ENCODE results near the gene RAD51. TPM values are rescaled to one million over a fixed set of nuclear protein-coding genes. Genes with fewer than 3 reads are reported as not detected.

RAD51 gene
- total RNA-seq, 1 donor from 2014 or later = 29.2 TPM

DNA sequence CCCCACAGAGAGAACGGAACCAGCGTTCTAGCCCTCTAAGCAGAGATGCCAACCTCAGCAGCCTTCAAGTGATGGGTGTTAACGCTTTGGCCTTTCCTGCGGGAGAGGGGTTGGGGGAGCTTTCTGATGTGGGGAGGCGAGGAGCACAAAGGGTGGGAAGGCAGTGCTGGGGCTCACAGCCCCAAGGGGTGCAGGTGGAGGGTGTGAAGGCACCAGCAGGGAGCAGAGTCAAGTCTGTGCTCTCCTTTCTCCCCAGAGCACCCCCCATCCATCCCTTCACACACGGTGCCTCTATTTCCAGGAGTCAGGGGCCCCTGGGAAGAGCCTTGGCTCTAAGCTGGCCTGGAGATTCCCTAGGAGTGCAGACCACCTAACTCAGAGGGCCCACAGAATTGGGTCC, 78.9 kb downstream of the RAD51 start:
- Mint-ChIP-seq H3K9me3 (no peaks in the 10 kb centered on the region), H3K27me3 (ENCODE audit: low read depth) (no peaks in the 10 kb centered on the region), H3K4me1 (no peaks in the 10 kb centered on the region), H3K4me3 (no peak overlapping the region), H3K27ac (ENCODE audit: unreplicated experiment) (no peak overlapping the region), H3K36me3 (ENCODE audit: low read depth) (no peaks in the 10 kb centered on the region)
- no peak for DNase-seq (ENCODE audit: low read depth, low spot score)
- TF ChIP-seq CTCF (conservative IDR thresholded peaks at IDR 0.05) = no peak

GRCh38 chr15:40775007-40775406, 80.0 kb downstream of the RAD51 start:
- Mint-ChIP-seq H3K36me3 (ENCODE audit: low read depth) (no peaks in the 10 kb centered on the region), H3K27ac (ENCODE audit: unreplicated experiment) (no peak overlapping the region), H3K27me3 (ENCODE audit: low read depth) (no peaks in the 10 kb centered on the region), H3K4me1 (no peaks in the 10 kb centered on the region), H3K4me3 (no peak overlapping the region), H3K9me3 (no peaks in the 10 kb centered on the region)
- no peak for TF ChIP-seq CTCF (conservative IDR thresholded peaks at IDR 0.05)
- DNase-seq (ENCODE audit: low read depth, low spot score) = no peak

- Mint-ChIP-seq H3K36me3 (ENCODE audit: low read depth) (no peaks in the 10 kb centered on the region), H3K9me3 (no peaks in the 10 kb centered on the region), H3K4me1 (no peaks in the 10 kb centered on the region), H3K27me3 (ENCODE audit: low read depth) (no peaks in the 10 kb centered on the region), H3K4me3 (no peak overlapping the region), H3K27ac (ENCODE audit: unreplicated experiment) (no peak overlapping the region)
- DNase-seq (ENCODE audit: low read depth, low spot score) = no peak
- TF ChIP-seq CTCF (conservative IDR thresholded peaks at IDR 0.05) = no peak
These were observed 81.0 kb downstream of the RAD51 start for GRCh38 chr15:40775740-40776536.

DNA sequence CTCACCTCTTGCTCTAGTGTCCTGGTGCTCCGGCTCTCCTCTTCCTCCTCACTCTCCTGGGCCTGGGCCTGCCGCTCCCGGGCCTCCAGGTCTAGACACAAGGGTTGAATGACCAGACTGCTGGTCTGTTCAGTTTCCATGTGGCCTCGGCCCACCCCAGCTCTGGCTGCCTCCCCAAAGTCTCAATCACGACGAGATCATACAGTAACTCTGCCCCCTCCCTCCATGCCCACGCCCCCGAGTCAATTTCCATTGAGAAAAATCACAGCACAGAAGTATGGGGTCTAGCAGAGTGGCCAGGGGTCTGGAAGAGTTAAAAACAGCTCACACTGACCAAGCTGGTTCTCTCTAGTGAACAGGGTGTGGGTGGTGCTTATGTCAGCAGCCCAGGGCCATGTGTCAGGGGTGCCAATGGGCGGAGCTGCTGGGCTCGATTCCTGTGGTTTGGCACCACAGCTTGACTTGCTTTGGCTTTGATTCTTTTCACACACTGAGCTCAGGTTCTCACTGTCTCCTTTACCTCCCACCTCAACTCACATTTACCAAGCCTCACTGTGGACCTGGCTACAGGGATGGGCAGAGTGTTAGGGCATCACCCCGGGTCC, 81.7 kb downstream of the RAD51 start:
- H3K9me3 Mint-ChIP-seq = no peaks in the 10 kb centered on the region
- no peaks in the 10 kb centered on the region for H3K27me3 Mint-ChIP-seq (ENCODE audit: low read depth)
- peak overlapping the region; percentile 84 for H3K27ac Mint-ChIP-seq (ENCODE audit: unreplicated experiment)
- no peaks in the 10 kb centered on the region for H3K4me1 Mint-ChIP-seq
- H3K4me3 Mint-ChIP-seq = no peak overlapping the region
- TF ChIP-seq CTCF (conservative IDR thresholded peaks at IDR 0.05) = no peak
- no peak for DNase-seq (ENCODE audit: low read depth, low spot score)
- no peaks in the 10 kb centered on the region for H3K36me3 Mint-ChIP-seq (ENCODE audit: low read depth)

Other genes with a start within 250 kb of the RAD51 start
- 32.9 and 37.1 TPM in 2 replicates for gene CHST14, start 224.2 kb upstream of the RAD51 start, total RNA-seq
- 19.2 and 19.9 TPM in 2 replicates for gene CCDC32, start 130.1 kb upstream of the RAD51 start, total RNA-seq
- gene RPUSD2, start 125.9 kb upstream of the RAD51 start, total RNA-seq = 16.0 and 16.9 TPM in 2 replicates
- gene KNL1, start 100.9 kb upstream of the RAD51 start, total RNA-seq = 33.4 and 35.3 TPM in 2 replicates
- gene RMDN3, start 60.1 kb downstream of the RAD51 start, total RNA-seq = 30.7 and 32.2 TPM in 2 replicates
- 9.1 and 9.9 TPM in 2 replicates for gene GCHFR, start 68.9 kb downstream of the RAD51 start, total RNA-seq
- 0.44 and 0.61 TPM in 2 replicates for gene C15orf62, start 74.8 kb downstream of the RAD51 start, total RNA-seq
- gene ZFYVE19, start 111.9 kb downstream of the RAD51 start, total RNA-seq = 24.2 and 25.5 TPM in 2 replicates
- 39.3 and 44.5 TPM in 2 replicates for gene DNAJC17, start 112.3 kb downstream of the RAD51 start, total RNA-seq
- gene PPP1R14D, start 133.5 kb downstream of the RAD51 start, total RNA-seq = not detected in 2 replicates
- gene SPINT1, start 148.9 kb downstream of the RAD51 start, total RNA-seq = 1.0 and 1.3 TPM in 2 replicates
- gene RHOV, start 179.1 kb downstream of the RAD51 start, total RNA-seq = 0.80 and 1.0 TPM in 2 replicates
- gene VPS18, start 199.3 kb downstream of the RAD51 start, total RNA-seq = 26.9 and 28.2 TPM in 2 replicates
- gene DLL4, start 234.2 kb downstream of the RAD51 start, total RNA-seq = 1.7 and 2.0 TPM in 2 replicates

Data from neural crest cell (in vitro differentiated cells).